HEK293 (cell line): ENCODE results near the gene ATXN1L.

Experiments used
- BCL11A ChIP-seq: fragments of 450-650 bp; formaldehyde crosslinking; IDR thresholded peaks from 2 replicates; pipeline ENCODE4 v1.5.1; 2016; ENCODE audit warnings: low read depth, missing biosample characterization, missing genetic modification characterization
- KLF17 ChIP-seq: fragments of 450-650 bp; formaldehyde crosslinking; IDR thresholded peaks from 2 replicates; pipeline ENCODE4 v1.5.1; 2016; ENCODE audit warnings: missing biosample characterization, missing genetic modification characterization
- REST ChIP-seq: fragments of 450-650 bp; formaldehyde crosslinking; IDR thresholded peaks from 2 replicates; pipeline ENCODE4 v1.5.1; 2016; ENCODE audit warnings: missing biosample characterization, missing genetic modification characterization
- SP2 ChIP-seq: fragments of 450-650 bp; formaldehyde crosslinking; IDR thresholded peaks from 2 replicates; pipeline ENCODE4 v1.5.1; 2016; ENCODE audit warnings: missing biosample characterization, missing genetic modification characterization
- YY2 ChIP-seq: fragments of 450-650 bp; formaldehyde crosslinking; IDR thresholded peaks from 2 replicates; pipeline ENCODE4 v1.5.1; 2016; ENCODE audit warnings: missing biosample characterization, missing genetic modification characterization
- ZBTB17 ChIP-seq: fragments of 450-650 bp; formaldehyde crosslinking; IDR thresholded peaks from 2 replicates; pipeline ENCODE4 v1.5.1; 2016; ENCODE audit warnings: missing biosample characterization, missing genetic modification characterization
- ZNF248 ChIP-seq: fragments of 450-650 bp; formaldehyde crosslinking; IDR thresholded peaks from 2 replicates; pipeline ENCODE4 v1.5.1; 2017; ENCODE audit warnings: missing biosample characterization, missing genetic modification characterization
- ZNF274 ChIP-seq, 2 experiments: fragments of 200-500 bp in 1 of 2; fragments of 450-650 bp in 1 of 2; sonication (Bioruptor generic) in 1 of 2; formaldehyde crosslinking in 1 of 2; IDR thresholded peaks; 2 replicates each; pipeline versions ENCODE4 v1.5.1 to v1.6.1; 2014 to 2016; ENCODE audit warnings: borderline replicate concordance in 1 of 2, inconsistent platforms in 1 of 2, low read length in 1 of 2, missing biosample characterization in 1 of 2, missing genetic modification characterization in 1 of 2
- ZNF280D ChIP-seq: fragments of 450-650 bp; formaldehyde crosslinking; IDR thresholded peaks from 2 replicates; pipeline ENCODE4 v1.5.1; 2016; ENCODE audit warnings: missing biosample characterization, missing genetic modification characterization
- ZNF324 ChIP-seq: fragments of 450-650 bp; formaldehyde crosslinking; IDR thresholded peaks from 2 replicates; pipeline ENCODE4 v1.5.1; 2016; ENCODE audit warnings: missing biosample characterization, missing genetic modification characterization
- ZNF404 ChIP-seq: fragments of 450-650 bp; formaldehyde crosslinking; IDR thresholded peaks from 2 replicates; pipeline ENCODE4 v1.5.1; 2017; ENCODE audit warnings: missing biosample characterization, missing genetic modification characterization
- ZNF529 ChIP-seq: fragments of 450-650 bp; formaldehyde crosslinking; IDR thresholded peaks from 2 replicates; pipeline ENCODE4 v1.5.1; 2017; ENCODE audit warnings: missing genetic modification characterization, missing biosample characterization; ENCODE audit not compliant: insufficient replicate concordance
- ZNF549 ChIP-seq: fragments of 450-650 bp; IDR thresholded peaks from 2 replicates; pipeline ENCODE4 v1.5.1; 2018; ENCODE audit warnings: missing biosample characterization, missing genetic modification characterization, mild to moderate bottlenecking, inconsistent platforms, moderate library complexity
- ZNF560 ChIP-seq: fragments of 450-650 bp; formaldehyde crosslinking; IDR thresholded peaks from 2 replicates; pipeline ENCODE4 v1.5.1; 2017; ENCODE audit warnings: missing biosample characterization, missing genetic modification characterization, borderline replicate concordance
- ZNF785 ChIP-seq: fragments of 450-650 bp; formaldehyde crosslinking; IDR thresholded peaks from 2 replicates; pipeline ENCODE4 v1.5.1; 2016; ENCODE audit warnings: missing biosample characterization, missing genetic modification characterization
- ZNF791 ChIP-seq: fragments of 450-650 bp; formaldehyde crosslinking; IDR thresholded peaks from 2 replicates; pipeline ENCODE4 v1.5.1; 2016; ENCODE audit warnings: missing biosample characterization, missing genetic modification characterization
- ZSCAN16 ChIP-seq: fragments of 450-650 bp; formaldehyde crosslinking; IDR thresholded peaks from 2 replicates; pipeline ENCODE4 v1.5.1; 2016; ENCODE audit warnings: missing biosample characterization, missing genetic modification characterization
- ZSCAN18 ChIP-seq: fragments of 450-650 bp; formaldehyde crosslinking; IDR thresholded peaks from 2 replicates; pipeline ENCODE4 v1.5.1; 2016; ENCODE audit warnings: missing biosample characterization, missing genetic modification characterization
- TF ChIP-seq, protein P1 (sequence below): fragments of 450-650 bp; formaldehyde crosslinking; IDR thresholded peaks from 2 replicates; pipeline ENCODE4 v1.5.1; 2016; ENCODE audit warnings: missing biosample characterization, missing genetic modification characterization, borderline replicate concordance

ATXN1L gene

GRCh38 chr16:71808593-71809459 lies 37.0 kb upstream of the ATXN1L start, which contains the start of gene AP1G1 (continued):
- no peak for TF ChIP-seq ZNF791
- TF ChIP-seq, protein P1, sequence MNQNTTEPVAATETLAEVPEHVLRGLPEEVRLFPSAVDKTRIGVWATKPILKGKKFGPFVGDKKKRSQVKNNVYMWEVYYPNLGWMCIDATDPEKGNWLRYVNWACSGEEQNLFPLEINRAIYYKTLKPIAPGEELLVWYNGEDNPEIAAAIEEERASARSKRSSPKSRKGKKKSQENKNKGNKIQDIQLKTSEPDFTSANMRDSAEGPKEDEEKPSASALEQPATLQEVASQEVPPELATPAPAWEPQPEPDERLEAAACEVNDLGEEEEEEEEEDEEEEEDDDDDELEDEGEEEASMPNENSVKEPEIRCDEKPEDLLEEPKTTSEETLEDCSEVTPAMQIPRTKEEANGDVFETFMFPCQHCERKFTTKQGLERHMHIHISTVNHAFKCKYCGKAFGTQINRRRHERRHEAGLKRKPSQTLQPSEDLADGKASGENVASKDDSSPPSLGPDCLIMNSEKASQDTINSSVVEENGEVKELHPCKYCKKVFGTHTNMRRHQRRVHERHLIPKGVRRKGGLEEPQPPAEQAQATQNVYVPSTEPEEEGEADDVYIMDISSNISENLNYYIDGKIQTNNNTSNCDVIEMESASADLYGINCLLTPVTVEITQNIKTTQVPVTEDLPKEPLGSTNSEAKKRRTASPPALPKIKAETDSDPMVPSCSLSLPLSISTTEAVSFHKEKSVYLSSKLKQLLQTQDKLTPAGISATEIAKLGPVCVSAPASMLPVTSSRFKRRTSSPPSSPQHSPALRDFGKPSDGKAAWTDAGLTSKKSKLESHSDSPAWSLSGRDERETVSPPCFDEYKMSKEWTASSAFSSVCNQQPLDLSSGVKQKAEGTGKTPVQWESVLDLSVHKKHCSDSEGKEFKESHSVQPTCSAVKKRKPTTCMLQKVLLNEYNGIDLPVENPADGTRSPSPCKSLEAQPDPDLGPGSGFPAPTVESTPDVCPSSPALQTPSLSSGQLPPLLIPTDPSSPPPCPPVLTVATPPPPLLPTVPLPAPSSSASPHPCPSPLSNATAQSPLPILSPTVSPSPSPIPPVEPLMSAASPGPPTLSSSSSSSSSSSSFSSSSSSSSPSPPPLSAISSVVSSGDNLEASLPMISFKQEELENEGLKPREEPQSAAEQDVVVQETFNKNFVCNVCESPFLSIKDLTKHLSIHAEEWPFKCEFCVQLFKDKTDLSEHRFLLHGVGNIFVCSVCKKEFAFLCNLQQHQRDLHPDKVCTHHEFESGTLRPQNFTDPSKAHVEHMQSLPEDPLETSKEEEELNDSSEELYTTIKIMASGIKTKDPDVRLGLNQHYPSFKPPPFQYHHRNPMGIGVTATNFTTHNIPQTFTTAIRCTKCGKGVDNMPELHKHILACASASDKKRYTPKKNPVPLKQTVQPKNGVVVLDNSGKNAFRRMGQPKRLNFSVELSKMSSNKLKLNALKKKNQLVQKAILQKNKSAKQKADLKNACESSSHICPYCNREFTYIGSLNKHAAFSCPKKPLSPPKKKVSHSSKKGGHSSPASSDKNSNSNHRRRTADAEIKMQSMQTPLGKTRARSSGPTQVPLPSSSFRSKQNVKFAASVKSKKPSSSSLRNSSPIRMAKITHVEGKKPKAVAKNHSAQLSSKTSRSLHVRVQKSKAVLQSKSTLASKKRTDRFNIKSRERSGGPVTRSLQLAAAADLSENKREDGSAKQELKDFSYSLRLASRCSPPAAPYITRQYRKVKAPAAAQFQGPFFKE (tag by site-specific recombination): no peak
- 0 out of 2 replicates have a peak, but pooled peaks have one; percentile 45 for TF ChIP-seq REST (tag by site-specific recombination)
- TF ChIP-seq ZNF274 (IDR thresholded peaks at IDR 0.05; ENCODE audit: low read length): no peak
- no peak for TF ChIP-seq ZNF274 (tag by site-specific recombination; IDR thresholded peaks at IDR 0.05; ENCODE audit: borderline replicate concordance)
- TF ChIP-seq YY2: peak; percentile 100
- TF ChIP-seq ZNF280D (tag by site-specific recombination): peak; percentile 60; the same call in 1 of the 2 replicates
- no peak for TF ChIP-seq ZNF404
- peak; percentile 98 for TF ChIP-seq ZBTB17
- no peak for TF ChIP-seq BCL11A (tag by site-specific recombination)
- TF ChIP-seq SP2 (tag by site-specific recombination): peak; percentile 67
- no peak for TF ChIP-seq ZSCAN16 (tag by site-specific recombination)
- TF ChIP-seq ZNF248 (tag by site-specific recombination): no peak
- TF ChIP-seq ZNF324: peak; percentile 97
- TF ChIP-seq ZSCAN18: peak; percentile 93
- TF ChIP-seq ZNF560 (tag by site-specific recombination): no peak
- peak; percentile 97 for TF ChIP-seq KLF17 (tag by site-specific recombination)
- TF ChIP-seq ZNF549 (tag by site-specific recombination): no peak
- TF ChIP-seq ZNF785 (tag by site-specific recombination): peak; percentile 86; the same call in 1 of the 2 replicates
- TF ChIP-seq ZNF529 (tag by site-specific recombination): no peak
